Activated CD4-positive, alpha-beta memory T cell treated with anti-CD3 and anti-CD28 coated beads for 36 hours (primary cell): ENCODE results near the gene GARIN3. TPM values are rescaled to one million over a fixed set of nuclear protein-coding genes. Genes with fewer than 3 reads are reported as not detected.
"Not testable (repeated sequence)": the region's sequence is repeated elsewhere in the genome, so short reads cannot be mapped to it uniquely, and the experiment has no call there.

Experiments
- CTCF ChIA-PET: fragments of 350-600 bp; sonication (Branson Sonifier 250); formaldehyde crosslinking; loops from one replicate; lab custom pipeline; 2021; ENCODE audit warnings: antibody characterized with exemption, inconsistent platforms; lab: Charles Lee
- POLR2A ChIA-PET: fragments of 350-600 bp; sonication (Branson Sonifier 250); formaldehyde crosslinking; loops from one replicate; lab custom pipeline; 2021; ENCODE audit warnings: antibody characterized with exemption; lab: Charles Lee
- DNase-seq: peaks from one replicate; pipeline ENCODE4 v3.0.0-alpha.2; 2020
- H3K27ac Mint-ChIP-seq: one replicate; pipeline ENCODE4 v1.8.0; 2021; ENCODE audit warnings: mixed read lengths
- H3K27me3 Mint-ChIP-seq: one replicate; pipeline ENCODE4 v1.8.0; 2021; ENCODE audit warnings: mixed read lengths
- H3K36me3 Mint-ChIP-seq: one replicate; pipeline ENCODE4 v1.8.0; 2021; ENCODE audit warnings: mixed read lengths
- H3K4me1 Mint-ChIP-seq: one replicate; pipeline ENCODE4 v1.8.0; 2021; ENCODE audit warnings: low read depth, mixed read lengths
- H3K4me3 Mint-ChIP-seq: one replicate; pipeline ENCODE4 v1.8.0; 2021; ENCODE audit warnings: mild to moderate bottlenecking, mixed read lengths
- H3K9me3 Mint-ChIP-seq: one replicate; pipeline ENCODE4 v1.8.0; 2021; ENCODE audit warnings: mixed read lengths
- intact Hi-C: fragments of 100-400 bp; cut with micrococcal nuclease; formaldehyde crosslinking; loops from one replicate; pipeline ENCODE4 v1.15.1; 2023
- total RNA-seq, 2 experiments: library from RNA; stranded (reverse); gene quantifications; one replicate each; pipeline ENCODE4 v1.2.3, GENCODE V29; 2021

GARIN3 gene
- total RNA-seq: 1 to 10 TPM; 1.3 to 1.4 TPM

DNA sequence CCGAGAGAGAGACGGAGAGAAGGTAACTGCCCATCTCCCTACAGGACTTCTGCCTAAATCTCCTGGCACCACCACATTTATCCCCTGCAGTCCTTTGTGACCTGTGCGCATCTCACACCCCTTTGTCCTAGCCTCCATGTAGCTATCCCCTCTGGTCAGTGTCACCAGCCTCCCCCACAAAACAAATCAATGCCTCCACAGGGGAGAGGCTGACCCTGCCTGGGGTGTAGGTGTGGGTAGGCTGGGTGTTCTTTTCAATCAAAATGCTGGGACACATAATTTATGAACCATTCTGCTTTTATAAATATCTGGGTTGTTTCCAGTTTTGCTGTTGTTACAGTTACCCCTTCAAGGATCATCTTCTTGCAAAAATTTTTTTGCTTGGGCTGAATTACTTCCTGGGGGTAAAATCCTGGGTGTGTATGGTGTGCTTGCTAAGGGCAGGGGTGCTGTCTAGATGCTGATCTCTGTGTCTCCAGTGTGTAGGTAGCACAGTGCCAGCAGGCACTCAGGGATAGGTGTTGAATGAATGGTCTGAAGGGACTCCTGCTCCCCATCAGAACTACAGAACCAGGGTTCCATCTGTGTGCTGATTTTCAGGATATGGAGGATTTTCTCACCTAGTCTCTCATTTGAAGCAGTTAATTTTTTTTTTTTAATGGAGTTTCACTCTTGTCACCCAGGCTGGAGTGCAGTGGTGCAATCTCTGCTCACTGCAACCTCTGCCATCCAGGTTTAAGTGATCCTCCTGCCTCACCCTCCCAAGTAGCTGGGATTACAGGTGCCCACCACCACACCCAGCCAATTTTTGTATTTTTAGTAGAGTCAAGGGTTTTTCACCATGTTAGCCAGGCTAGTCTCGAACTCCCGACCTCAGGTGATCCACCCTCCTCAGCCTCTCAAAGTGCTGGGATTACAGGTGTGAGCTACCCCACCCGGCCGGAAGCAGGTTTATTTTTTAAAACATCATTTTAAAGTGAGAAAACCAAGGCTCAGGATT is at the start of gene GARIN3:
Gene GARIN3 (minus strand): TSS at position 51 of the 1,000 bp plus-strand sequence. CDS start 96 bp downstream, outside the sequence.
- peaks cover 87% of the 10 kb centered on the region for H3K4me1 Mint-ChIP-seq
- CTCF ChIA-PET: interaction anchor here (0.8 to 2.7 kb wide), 11 partner anchors 8 to 146 kb away, joined by 3 to 20 read pairs (median 5); partner anchors contain the start of gene ITK
- intact Hi-C loops: loop anchor here (1.0 kb wide), 1 partner anchor 7 kb away; no protein-coding TSS in a partner anchor

DNA sequence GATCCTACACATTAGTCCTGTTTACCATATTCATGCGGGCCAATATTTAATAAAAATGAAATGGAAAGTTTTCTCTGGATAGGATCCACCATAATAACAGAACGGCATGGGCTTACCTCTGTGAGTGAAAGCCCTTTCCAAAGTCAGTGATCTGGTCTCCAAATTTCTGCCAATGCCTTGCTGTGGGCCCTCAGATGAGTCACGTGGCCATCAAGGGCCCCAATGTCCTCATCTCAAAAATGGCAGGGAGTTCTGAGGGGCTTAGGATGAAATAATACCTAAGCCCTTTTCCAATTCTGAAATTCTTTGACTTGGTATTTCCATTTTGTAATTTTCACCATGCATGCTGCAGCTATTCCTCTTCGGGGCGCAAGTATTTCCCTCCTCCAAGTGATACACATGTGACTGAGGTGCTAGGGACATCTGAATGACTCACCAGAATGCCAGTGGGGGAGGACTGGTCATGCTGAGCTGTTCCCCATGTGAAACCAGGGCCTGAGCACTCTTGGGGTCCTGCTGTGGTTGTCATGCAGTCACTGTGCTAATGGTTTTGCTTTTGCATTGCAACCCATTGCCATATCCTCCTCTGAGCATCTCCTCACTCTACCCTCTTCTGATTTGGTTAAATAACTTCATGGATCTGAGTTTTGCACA is 49.6 kb upstream of the GARIN3 start:
- intact Hi-C loops: loop anchor here (1.0 kb wide), 1 partner anchor 23 kb away; no protein-coding TSS in a partner anchor
- Mint-ChIP-seq H3K9me3 (no peaks in the 10 kb centered on the region), H3K27ac (peak overlapping the region; percentile 98), H3K36me3 (peaks cover 95% of the 10 kb centered on the region), H3K4me1 (peaks cover 97% of the 10 kb centered on the region), H3K4me3 (peak overlapping the region; percentile 64), H3K27me3 (no peaks in the 10 kb centered on the region)
- ChIA-PET CTCF (interaction anchor here (1.8 to 2.1 kb wide), 2 partner anchors 57 to 66 kb away, joined by 4 to 6 read pairs; no protein-coding TSS in a partner anchor), POLR2A (interaction anchor here (1.1 to 18.3 kb wide), 8 partner anchors 9 to 72 kb away, joined by 3 to 368 read pairs (median 6); partner anchors contain the start of genes ITK and MED7)
- no peak for DNase-seq

More for the DNA sequence above, at the start of gene GARIN3:
- no peak for DNase-seq
- Mint-ChIP-seq H3K36me3 (peaks cover 10% of the 10 kb centered on the region), H3K9me3 (peaks cover 8% of the 10 kb centered on the region), H3K27ac (peak within 1 kb of the TSS; percentile 91), H3K27me3 (no peaks in the 10 kb centered on the region), H3K4me3 (peak within 1 kb of the TSS; percentile 47)
- POLR2A ChIA-PET: interaction anchor here (0.9 to 3.5 kb wide), 16 partner anchors 10 to 378 kb away, joined by 3 to 41 read pairs (median 6); partner anchors contain the start of genes ITK and MED7

DNA sequence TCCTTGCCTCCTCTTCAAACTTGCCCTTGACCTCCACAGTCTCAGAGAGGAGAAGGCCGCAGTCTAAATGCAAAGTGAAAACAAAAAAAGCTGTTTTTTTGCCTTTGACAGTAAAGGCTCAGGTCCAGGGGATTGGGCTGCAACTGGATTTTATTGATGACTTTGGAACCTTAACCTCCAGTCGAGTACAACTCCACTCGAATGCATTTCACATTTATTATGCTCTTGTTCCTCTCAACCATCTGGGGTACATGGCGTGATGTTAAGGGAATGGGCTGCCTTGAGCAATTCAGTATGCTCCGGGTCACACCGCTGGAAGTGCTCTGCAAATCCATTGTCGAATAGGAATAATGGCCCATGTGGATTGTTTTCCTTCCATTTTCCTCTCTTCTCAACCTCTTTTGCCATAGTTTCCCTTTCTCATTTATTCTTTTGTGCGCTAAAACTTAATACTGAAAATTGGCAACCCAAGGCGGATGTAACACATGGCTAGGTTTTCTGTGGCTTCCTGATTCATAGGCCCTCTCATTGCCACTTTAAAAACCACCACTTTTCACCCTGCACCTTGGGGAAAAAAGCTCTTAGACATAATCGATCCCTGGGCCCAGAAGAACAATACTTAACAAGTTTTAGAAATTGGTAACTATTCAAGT is 48.9 kb upstream of the GARIN3 start:
- no peaks in the 10 kb centered on the region for H3K27me3 Mint-ChIP-seq
- CTCF ChIA-PET: interaction anchor here (1.8 to 2.1 kb wide), 2 partner anchors 57 to 66 kb away, joined by 4 to 6 read pairs; no protein-coding TSS in a partner anchor
- no peaks in the 10 kb centered on the region for H3K9me3 Mint-ChIP-seq
- peaks cover 93% of the 10 kb centered on the region for H3K36me3 Mint-ChIP-seq
- H3K4me3 Mint-ChIP-seq: peak overlapping the region; percentile 64
- H3K4me1 Mint-ChIP-seq: peaks cover 95% of the 10 kb centered on the region
- intact Hi-C loops: loop anchor here (1.0 kb wide), 1 partner anchor 23 kb away; no protein-coding TSS in a partner anchor
- DNase-seq: no peak
- peak overlapping the region; percentile 98 for H3K27ac Mint-ChIP-seq
- POLR2A ChIA-PET: interaction anchor here (1.1 to 18.3 kb wide), 8 partner anchors 12 to 72 kb away, joined by 3 to 368 read pairs (median 6); partner anchors contain the start of genes ITK and MED7

DNA sequence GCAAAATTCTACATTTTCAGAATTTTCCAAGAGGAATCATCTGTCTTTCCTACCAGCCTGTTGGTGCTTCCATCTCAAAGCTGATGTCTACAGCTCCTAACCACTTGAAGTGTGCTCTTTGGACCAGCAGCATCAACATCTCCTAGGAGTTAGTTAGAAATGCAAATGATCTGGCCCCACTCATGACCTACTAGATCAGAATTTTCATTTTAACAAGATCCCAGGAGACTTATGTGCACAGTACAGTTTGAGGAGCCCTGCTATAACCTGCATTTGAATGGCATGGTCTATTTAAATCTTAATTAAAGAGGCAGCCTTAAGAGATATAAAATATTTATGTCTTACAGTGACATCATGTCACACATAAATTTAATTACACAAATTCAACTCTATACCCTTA is 48.4 kb upstream of the GARIN3 start:
- Mint-ChIP-seq H3K4me1 (peaks cover 95% of the 10 kb centered on the region), H3K36me3 (peaks cover 93% of the 10 kb centered on the region), H3K27me3 (no peaks in the 10 kb centered on the region), H3K9me3 (no peaks in the 10 kb centered on the region), H3K27ac (peak overlapping the region; percentile 98), H3K4me3 (no peak overlapping the region)
- POLR2A ChIA-PET: interaction anchor here (0.8 to 18.3 kb wide), 6 partner anchors 11 to 72 kb away, joined by 3 to 368 read pairs (median 6); partner anchors contain the start of genes ITK and MED7
- CTCF ChIA-PET: interaction anchor here (1.8 to 2.1 kb wide), 2 partner anchors 58 to 65 kb away, joined by 4 to 6 read pairs; no protein-coding TSS in a partner anchor
- no peak for DNase-seq
- intact Hi-C loops: no loop called here

DNA sequence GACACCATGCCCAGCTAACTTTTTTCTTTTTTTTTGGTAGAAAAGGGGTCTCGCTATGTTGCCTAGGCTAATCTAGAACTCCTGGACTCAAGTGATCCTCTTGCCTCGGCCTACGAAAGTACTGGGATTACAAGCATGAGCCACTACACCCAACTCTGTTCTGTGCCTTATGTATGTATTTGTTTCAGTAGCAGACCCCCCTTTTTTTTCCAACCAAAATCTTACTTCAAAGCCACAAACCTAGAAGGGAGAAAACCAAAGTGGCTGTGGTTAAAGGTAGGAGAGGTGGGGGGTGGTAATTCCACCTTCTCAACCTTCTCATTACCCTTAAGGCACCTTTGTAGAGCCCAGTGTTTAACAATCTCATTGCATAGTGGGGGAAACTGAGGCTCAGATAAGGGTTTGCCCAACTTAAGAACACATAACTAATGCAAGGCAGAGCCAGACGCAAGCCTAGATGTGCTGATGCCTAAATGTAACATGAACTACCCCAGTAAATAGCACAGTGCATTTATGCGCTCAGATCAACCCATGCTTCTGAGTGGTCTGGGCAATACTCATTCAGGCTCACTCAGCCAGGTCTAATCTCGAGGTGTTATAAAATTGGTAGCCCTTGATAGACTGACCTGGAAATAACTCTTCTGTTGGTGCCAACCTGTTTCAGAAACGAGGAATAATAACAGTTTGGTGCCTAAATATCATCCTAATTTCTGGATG is 47.6 kb upstream of the GARIN3 start:
- Mint-ChIP-seq H3K4me1 (peaks cover 97% of the 10 kb centered on the region), H3K27ac (peak overlapping the region; percentile 71), H3K9me3 (no peaks in the 10 kb centered on the region), H3K27me3 (no peaks in the 10 kb centered on the region), H3K4me3 (no peak overlapping the region), H3K36me3 (peaks cover 94% of the 10 kb centered on the region)
- DNase-seq: peak; percentile 18
- CTCF ChIA-PET: interaction anchor here (1.5 to 2.1 kb wide), 2 partner anchors 9 to 64 kb away, joined by 3 to 4 read pairs; no protein-coding TSS in a partner anchor
- POLR2A ChIA-PET: interaction anchor here (0.8 to 18.3 kb wide), 5 partner anchors 9 to 71 kb away, joined by 3 to 368 read pairs (median 4); partner anchors contain the start of genes ITK and MED7
- intact Hi-C loops: loop anchor here (1.0 kb wide), 2 partner anchors 9 kb away; no protein-coding TSS in a partner anchor

DNA sequence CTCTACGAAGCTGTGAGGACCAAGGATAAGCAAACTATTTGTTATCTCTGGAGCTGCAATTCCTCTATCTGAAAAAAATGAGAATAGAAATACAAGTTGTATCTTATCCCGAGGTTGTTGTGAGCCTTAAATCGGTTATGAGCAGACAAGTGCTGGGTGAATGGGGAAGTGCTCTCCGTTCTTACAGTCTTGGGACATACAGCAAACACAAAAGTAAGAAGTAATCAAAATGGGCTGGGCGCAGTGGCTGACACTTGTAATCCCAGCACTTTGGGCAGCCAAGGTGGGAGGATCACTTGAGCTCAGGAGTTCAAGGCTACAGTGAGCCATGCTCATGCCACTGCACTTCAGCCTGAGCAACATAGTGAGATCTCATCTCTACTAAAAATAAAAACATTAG is 46.2 kb upstream of the GARIN3 start:
- POLR2A ChIA-PET: interaction anchor here (1.2 to 18.3 kb wide), 2 partner anchors 9 to 23 kb away, joined by 3 to 368 read pairs; partner anchors contain the start of gene ITK
- no peak for DNase-seq
- peak overlapping the region; percentile 71 for H3K27ac Mint-ChIP-seq
- no peak overlapping the region for H3K4me3 Mint-ChIP-seq
- CTCF ChIA-PET: interaction anchor here (1.1 to 1.5 kb wide), 3 partner anchors 8 to 29 kb away, joined by 3 read pairs; no protein-coding TSS in a partner anchor
- no peaks in the 10 kb centered on the region for H3K9me3 Mint-ChIP-seq
- no peaks in the 10 kb centered on the region for H3K27me3 Mint-ChIP-seq
- intact Hi-C loops: no loop called here
- H3K36me3 Mint-ChIP-seq: peaks cover 95% of the 10 kb centered on the region
- H3K4me1 Mint-ChIP-seq: peaks cover 96% of the 10 kb centered on the region

DNA sequence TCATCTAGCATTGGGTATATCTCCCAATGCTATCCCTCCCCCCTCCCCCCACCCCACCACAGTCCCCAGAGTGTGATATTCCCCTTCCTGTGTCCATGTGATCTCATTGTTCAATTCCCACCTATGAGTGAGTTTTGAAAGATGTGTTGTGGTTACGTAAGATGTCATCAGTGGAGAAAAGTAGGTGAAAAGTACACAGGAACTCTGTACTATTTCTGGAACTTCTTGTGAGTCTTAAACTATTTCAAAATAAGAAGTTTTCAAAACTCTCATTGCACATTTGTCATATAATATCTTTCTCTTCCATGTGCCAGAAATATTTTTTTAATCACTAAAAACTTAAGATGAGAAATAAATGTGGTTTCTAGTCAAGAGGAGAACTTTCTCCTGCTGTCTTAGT is 44.6 kb upstream of the GARIN3 start:
- POLR2A ChIA-PET: interaction anchor here (2.5 to 18.3 kb wide), 2 partner anchors 11 to 21 kb away, joined by 9 to 368 read pairs; partner anchors contain the start of gene ITK
- H3K4me3 Mint-ChIP-seq, H3K27me3 Mint-ChIP-seq, DNase-seq, H3K9me3 Mint-ChIP-seq, intact Hi-C loops, CTCF ChIA-PET: not testable (repeated sequence)
- peaks cover 91% of the 10 kb centered on the region for H3K36me3 Mint-ChIP-seq
- H3K27ac Mint-ChIP-seq: peak overlapping the region; percentile 81
- peaks cover 93% of the 10 kb centered on the region for H3K4me1 Mint-ChIP-seq

DNA sequence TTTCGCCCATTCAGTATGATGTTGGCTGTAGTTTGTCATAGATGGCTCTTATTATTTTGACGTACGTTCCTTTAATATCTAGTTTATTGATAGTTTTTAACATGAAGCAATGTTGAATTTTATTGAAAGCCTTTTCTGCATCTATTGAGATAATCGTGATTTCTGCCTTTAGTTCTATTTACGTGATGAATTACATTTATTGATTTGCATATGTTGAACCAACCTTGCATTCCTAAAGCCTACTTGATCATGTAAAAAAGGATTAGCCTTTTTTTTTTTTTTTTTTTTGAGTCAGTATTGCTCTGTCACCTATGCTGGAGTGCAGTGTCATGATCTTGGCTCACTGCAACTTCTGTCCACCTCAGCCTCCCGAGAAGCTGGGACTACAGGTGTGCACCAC is 39.6 kb upstream of the GARIN3 start:
- H3K9me3 Mint-ChIP-seq: no peaks in the 10 kb centered on the region
- DNase-seq: no peak
- peaks cover 86% of the 10 kb centered on the region for H3K4me1 Mint-ChIP-seq
- H3K27ac Mint-ChIP-seq: peak overlapping the region; percentile 86
- H3K4me3 Mint-ChIP-seq: no peak overlapping the region
- intact Hi-C loops: no loop called here
- H3K27me3 Mint-ChIP-seq: no peaks in the 10 kb centered on the region
- ChIA-PET CTCF (interaction anchor here (1.3 to 1.7 kb wide), 5 partner anchors 9 to 56 kb away, joined by 3 to 5 read pairs (median 4); no protein-coding TSS in a partner anchor), POLR2A (interaction anchor here (1.0 to 4.4 kb wide), 3 partner anchors 10 to 17 kb away, joined by 3 to 42 read pairs (median 7); no protein-coding TSS in a partner anchor)
- H3K36me3 Mint-ChIP-seq: peaks cover 73% of the 10 kb centered on the region

DNA sequence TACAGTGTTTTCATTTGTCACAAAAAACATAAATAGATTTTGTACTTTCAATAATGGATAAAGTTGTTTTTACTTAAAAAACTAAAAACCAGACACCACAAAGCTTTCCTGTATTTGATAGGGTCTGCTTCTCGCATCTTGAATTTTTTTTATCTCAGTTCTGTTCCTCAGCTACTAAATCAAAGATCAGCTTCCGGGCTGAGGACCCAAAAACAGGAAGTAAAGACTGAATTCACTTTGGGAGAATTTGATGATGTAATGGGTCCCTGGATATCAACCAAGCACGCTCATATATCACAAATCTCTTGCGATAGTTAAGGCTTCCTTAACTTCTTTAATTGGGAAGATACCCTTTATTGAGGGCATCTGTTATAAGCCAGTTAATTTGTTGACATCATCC is 38.7 kb upstream of the GARIN3 start:
- Mint-ChIP-seq H3K27me3 (no peaks in the 10 kb centered on the region), H3K9me3 (no peaks in the 10 kb centered on the region), H3K36me3 (peaks cover 72% of the 10 kb centered on the region), H3K27ac (peak overlapping the region; percentile 95), H3K4me3 (peak overlapping the region; percentile 43), H3K4me1 (peaks cover 88% of the 10 kb centered on the region)
- DNase-seq: no peak
- intact Hi-C loops: loop anchor here (1.0 kb wide), 1 partner anchor 9 kb away; no protein-coding TSS in a partner anchor
- ChIA-PET POLR2A (interaction anchor here (0.6 to 4.4 kb wide), 7 partner anchors 9 to 67 kb away, joined by 3 to 42 read pairs (median 7); no protein-coding TSS in a partner anchor), CTCF (interaction anchor here (0.7 to 1.8 kb wide), 9 partner anchors 8 to 55 kb away, joined by 3 to 5 read pairs (median 4); no protein-coding TSS in a partner anchor)
